Osteoblast (primary cell): Measurements from ENCODE around the gene ATN1. TPM values are rescaled to one million over a fixed set of nuclear protein-coding genes. Genes with fewer than 3 reads are reported as not detected.

Experiments
- DNase-seq: peaks from one replicate; pipeline ENCODE4 v3.0.0; 2011; ENCODE audit warnings: low spot score, mixed read lengths; ENCODE audit not compliant: insufficient read length; ENCODE audit errors: missing footprints
- H2AFZ ChIP-seq: 2 replicates; pipeline ENCODE4 v1.6.0; 2011; ENCODE audit warnings: mild to moderate bottlenecking, low read length
- H3K27ac ChIP-seq: 2 replicates; pipeline ENCODE4 v1.5.1; 2011; ENCODE audit warnings: mild to moderate bottlenecking, low read depth, low read length, moderate library complexity
- H3K27me3 ChIP-seq: 2 replicates; pipeline ENCODE4 v1.6.0; 2012; ENCODE audit warnings: mild to moderate bottlenecking, control low read depth, inconsistent platforms, low read length, moderate library complexity; ENCODE audit not compliant: insufficient read depth
- H3K36me3 ChIP-seq: 2 replicates; pipeline ENCODE4 v1.5.1; 2011; ENCODE audit warnings: mild to moderate bottlenecking, low read length, control low read depth, moderate library complexity; ENCODE audit not compliant: insufficient read depth
- H3K4me1 ChIP-seq: 2 replicates; pipeline ENCODE4 v1.5.1; 2011; ENCODE audit warnings: mild to moderate bottlenecking, low read length, control low read depth, moderate library complexity; ENCODE audit not compliant: insufficient read depth
- H3K4me2 ChIP-seq: 2 replicates; pipeline ENCODE4 v1.6.0; 2011; ENCODE audit warnings: mild to moderate bottlenecking, low read length; ENCODE audit not compliant: insufficient read depth
- H3K4me3 ChIP-seq: fragments of 200-600 bp; sonication (generic); 3 replicates; pipeline ENCODE4 v1.5.1; 2012; ENCODE audit warnings: mild to moderate bottlenecking, low read length, inconsistent platforms; ENCODE audit not compliant: insufficient read depth
- H3K79me2 ChIP-seq: 2 replicates; pipeline ENCODE4 v1.6.0; 2012; ENCODE audit warnings: mild to moderate bottlenecking, low read length, control low read depth, inconsistent platforms; ENCODE audit not compliant: insufficient read depth
- H3K9me3 ChIP-seq: 2 replicates; pipeline ENCODE4 v1.5.1; 2011; ENCODE audit warnings: low read depth, low read length, control low read depth
- H4K20me1 ChIP-seq: 2 replicates; pipeline ENCODE4 v1.6.0; 2012; ENCODE audit warnings: mild to moderate bottlenecking, low read length, control low read depth; ENCODE audit not compliant: insufficient read depth
- total RNA-seq: library from RNA; depleted of rRNA; stranded (reverse); fragments of >200 nt; gene quantifications from 2 replicates; pipeline ENCODE4 v1.2.3, GENCODE V29; 2012
- TF ChIP-seq, protein P1 (sequence below): IDR thresholded peaks from 2 replicates; pipeline ENCODE4 v1.5.1; 2011; ENCODE audit warnings: mild to moderate bottlenecking, low read depth, low read length, moderate library complexity; ENCODE audit errors: extremely low read depth

The ATN1 gene
- total RNA-seq, 1 donor, result 14.1 TPM

DNA sequence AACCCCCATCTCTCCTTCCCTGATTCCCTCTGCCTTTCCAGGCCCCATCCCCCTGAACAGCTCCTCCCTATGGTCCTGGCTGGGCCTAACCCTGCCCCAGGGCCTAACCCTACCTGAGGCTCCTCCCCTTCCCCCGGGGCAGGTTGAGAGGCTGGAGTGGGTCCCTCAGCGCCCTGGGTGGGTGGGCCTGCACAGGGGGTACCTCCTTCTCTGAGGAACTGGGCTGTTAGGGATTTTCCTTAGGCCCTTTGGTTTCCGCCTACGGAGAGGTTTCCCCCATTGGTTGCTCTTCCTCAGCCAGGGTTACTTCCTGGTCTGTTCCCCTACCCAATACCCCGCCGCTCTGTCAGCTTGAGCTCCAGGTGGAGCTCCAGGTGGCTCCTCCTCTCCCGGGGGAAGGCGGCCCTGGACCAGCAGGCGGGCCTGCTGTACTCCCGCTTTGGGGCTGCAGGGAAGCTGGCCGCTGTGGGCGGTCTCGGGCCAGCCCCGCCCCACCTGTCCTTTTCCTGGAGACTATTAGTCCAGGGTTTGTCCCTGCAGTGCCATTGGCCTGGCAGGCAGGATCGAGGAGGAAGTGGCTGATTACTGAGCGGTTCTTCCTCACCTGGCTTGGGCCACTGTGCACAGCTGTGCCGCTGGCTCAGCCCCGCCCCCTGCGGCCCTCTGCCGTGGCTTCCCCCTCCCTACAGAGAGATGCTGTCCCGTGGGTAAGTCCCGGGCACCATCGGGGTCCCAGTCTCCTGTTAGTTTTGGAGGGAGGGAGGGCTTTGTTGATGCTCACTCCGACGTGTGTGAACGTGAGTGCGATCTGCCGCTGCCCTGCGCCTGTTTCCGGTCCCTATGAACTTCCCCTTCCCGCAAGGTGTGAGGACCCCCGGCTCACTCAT, 18.5 kb downstream of the ATN1 start:
- Histone ChIP-seq H3K27me3 (no peaks in the 10 kb centered on the region), H3K4me3 (no peak overlapping the region), H2AFZ (no peak overlapping the region), H3K79me2 (no peaks in the 10 kb centered on the region), H3K36me3 (peaks cover 18% of the 10 kb centered on the region), H3K4me1 (peaks cover 20% of the 10 kb centered on the region), H4K20me1 (no peaks in the 10 kb centered on the region), H3K4me2 (no peak overlapping the region), H3K9me3 (no peaks in the 10 kb centered on the region), H3K27ac (no peak overlapping the region)
- no peak for DNase-seq
- TF ChIP-seq, protein P1, sequence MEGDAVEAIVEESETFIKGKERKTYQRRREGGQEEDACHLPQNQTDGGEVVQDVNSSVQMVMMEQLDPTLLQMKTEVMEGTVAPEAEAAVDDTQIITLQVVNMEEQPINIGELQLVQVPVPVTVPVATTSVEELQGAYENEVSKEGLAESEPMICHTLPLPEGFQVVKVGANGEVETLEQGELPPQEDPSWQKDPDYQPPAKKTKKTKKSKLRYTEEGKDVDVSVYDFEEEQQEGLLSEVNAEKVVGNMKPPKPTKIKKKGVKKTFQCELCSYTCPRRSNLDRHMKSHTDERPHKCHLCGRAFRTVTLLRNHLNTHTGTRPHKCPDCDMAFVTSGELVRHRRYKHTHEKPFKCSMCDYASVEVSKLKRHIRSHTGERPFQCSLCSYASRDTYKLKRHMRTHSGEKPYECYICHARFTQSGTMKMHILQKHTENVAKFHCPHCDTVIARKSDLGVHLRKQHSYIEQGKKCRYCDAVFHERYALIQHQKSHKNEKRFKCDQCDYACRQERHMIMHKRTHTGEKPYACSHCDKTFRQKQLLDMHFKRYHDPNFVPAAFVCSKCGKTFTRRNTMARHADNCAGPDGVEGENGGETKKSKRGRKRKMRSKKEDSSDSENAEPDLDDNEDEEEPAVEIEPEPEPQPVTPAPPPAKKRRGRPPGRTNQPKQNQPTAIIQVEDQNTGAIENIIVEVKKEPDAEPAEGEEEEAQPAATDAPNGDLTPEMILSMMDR, result no peak

DNA sequence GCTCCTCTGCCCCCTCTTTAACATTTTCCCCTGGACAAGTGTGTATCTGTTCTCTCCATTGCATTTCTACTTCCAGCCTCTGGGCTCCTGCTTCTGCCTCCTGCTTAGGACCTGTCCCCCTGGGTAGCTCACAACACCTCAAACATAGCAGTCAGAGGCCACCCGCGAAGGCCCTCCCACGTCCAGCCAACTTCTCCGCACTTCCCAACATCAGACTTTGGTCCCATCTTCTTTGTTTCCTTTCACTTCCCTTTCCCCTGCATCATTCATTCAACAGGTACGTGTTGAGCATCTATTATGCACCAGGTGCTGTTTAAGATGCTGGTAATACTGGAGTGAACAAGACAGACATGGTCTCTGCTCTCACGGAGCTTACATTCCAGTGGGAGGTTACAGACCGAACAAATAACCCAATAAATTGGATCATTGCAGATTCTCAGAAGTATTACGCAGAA, 19.2 kb downstream of the ATN1 start:
- TF ChIP-seq, protein P1, result no peak
- no peak overlapping the region for H2AFZ ChIP-seq
- peaks cover 20% of the 10 kb centered on the region for H3K4me1 ChIP-seq
- H3K27me3 ChIP-seq, result no peaks in the 10 kb centered on the region
- H3K9me3 ChIP-seq, result no peaks in the 10 kb centered on the region
- no peak for DNase-seq
- H3K79me2 ChIP-seq, result no peaks in the 10 kb centered on the region
- H3K36me3 ChIP-seq, result peaks cover 12% of the 10 kb centered on the region
- no peak overlapping the region for H3K4me2 ChIP-seq
- no peak overlapping the region for H3K4me3 ChIP-seq
- H3K27ac ChIP-seq, result no peak overlapping the region
- H4K20me1 ChIP-seq, result no peaks in the 10 kb centered on the region

DNA sequence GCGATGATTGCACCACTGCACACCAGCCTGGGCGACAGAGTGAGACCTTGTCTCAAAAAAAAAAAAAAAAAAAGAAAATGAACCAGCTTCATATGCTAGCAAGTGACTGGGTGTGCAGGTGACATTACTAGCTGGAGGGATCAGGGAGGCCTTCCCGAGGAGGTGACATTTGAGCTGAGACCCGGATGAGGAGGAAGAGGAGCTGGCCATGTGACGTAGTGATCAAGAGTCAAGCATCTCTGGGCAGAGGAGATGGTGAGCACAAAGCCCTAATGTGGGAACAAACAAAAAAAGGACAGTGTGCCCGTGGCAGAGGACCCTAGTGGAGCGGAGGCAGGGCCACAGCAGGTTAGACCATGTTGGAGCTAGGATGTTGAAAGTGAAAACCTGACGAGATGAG, 19.9 kb downstream of the ATN1 start:
- Histone ChIP-seq H3K4me1 (peaks cover 16% of the 10 kb centered on the region), H3K27ac (no peak overlapping the region), H4K20me1 (no peaks in the 10 kb centered on the region), H3K79me2 (no peaks in the 10 kb centered on the region), H3K36me3 (peaks cover 12% of the 10 kb centered on the region), H2AFZ (no peak overlapping the region), H3K4me3 (no peak overlapping the region), H3K9me3 (no peaks in the 10 kb centered on the region), H3K27me3 (no peaks in the 10 kb centered on the region), H3K4me2 (no peak overlapping the region)
- TF ChIP-seq, protein P1, result no peak
- DNase-seq, result no peak

DNA sequence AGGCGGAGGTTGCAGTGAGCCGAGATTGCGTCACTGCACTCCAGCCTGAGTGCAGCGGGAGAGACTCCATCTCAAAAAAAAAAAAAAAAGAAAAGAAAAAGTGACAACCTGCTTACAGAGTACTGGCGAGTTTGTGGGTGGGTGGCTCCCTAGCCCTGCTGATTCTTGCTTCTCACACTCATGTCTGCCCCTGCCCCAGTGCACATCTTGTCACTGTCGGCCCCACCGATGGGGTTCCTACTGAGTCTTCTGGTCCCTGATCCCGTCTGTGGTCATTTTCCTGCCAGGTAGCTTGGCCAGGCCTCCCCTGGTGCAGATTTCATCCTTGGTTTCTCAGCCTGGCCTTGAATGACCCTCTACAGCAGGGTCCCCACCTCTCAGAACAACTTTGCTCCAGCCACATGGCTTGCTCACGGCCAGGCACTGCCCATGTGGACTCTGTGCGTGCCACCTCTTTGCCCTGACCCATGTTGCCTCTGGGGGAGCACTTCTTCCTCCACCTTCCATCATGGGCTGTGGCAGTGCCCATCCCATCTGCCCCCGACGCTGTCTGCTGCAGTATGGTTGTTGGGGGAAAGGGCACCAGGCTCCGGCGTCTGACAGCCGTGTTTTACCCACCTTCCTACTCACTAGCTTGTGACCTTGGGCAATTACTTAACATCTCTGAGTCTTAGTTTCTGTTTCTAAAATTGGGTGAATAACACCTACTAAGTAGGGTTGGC, 21.3 kb downstream of the ATN1 start:
- Histone ChIP-seq H3K79me2 (no peaks in the 10 kb centered on the region), H2AFZ (no peak overlapping the region), H3K4me3 (no peak overlapping the region), H3K27me3 (no peaks in the 10 kb centered on the region), H3K27ac (no peak overlapping the region), H3K9me3 (no peaks in the 10 kb centered on the region), H3K36me3 (peaks cover 12% of the 10 kb centered on the region), H4K20me1 (no peaks in the 10 kb centered on the region), H3K4me1 (peaks cover 15% of the 10 kb centered on the region), H3K4me2 (no peak overlapping the region)
- peak; percentile 86 for DNase-seq
- TF ChIP-seq, protein P1, result peak; percentile 22
